DND-41 (cell line): ENCODE measurements around the gene COL19A1.

ENCODE experiments used
- CTCF ChIP-seq: IDR thresholded peaks from 2 replicates; pipeline ENCODE4 v1.5.1; 2012; ENCODE audit warnings: borderline replicate concordance, low read length, moderate library complexity, mild to moderate bottlenecking; ENCODE audit not compliant: poor library complexity, severe bottlenecking; ENCODE audit errors: extremely low read depth
- EZH2 ChIP-seq: IDR thresholded peaks from 3 replicates; pipeline ENCODE4 v1.6.1; 2012; ENCODE audit warnings: borderline replicate concordance, low read depth, mild to moderate bottlenecking, moderate library complexity, low read length, inconsistent platforms; ENCODE audit not compliant: severe bottlenecking

GRCh38 chr6:70180901-70181599 is 314.7 kb downstream of the COL19A1 start:
- TF ChIP-seq CTCF (no peak), EZH2 (no peak)
